CD4-positive, alpha-beta T cell treated with Interleukin-12 subunit alpha and Interleukin-12 subunit beta, for 1 hour (primary cell): ENCODE results near the gene NDUFS6.

Experiments used
- DNase-seq: peaks from one replicate; pipeline ENCODE4 v3.0.0-alpha.2; 2020

The NDUFS6 gene

DNA sequence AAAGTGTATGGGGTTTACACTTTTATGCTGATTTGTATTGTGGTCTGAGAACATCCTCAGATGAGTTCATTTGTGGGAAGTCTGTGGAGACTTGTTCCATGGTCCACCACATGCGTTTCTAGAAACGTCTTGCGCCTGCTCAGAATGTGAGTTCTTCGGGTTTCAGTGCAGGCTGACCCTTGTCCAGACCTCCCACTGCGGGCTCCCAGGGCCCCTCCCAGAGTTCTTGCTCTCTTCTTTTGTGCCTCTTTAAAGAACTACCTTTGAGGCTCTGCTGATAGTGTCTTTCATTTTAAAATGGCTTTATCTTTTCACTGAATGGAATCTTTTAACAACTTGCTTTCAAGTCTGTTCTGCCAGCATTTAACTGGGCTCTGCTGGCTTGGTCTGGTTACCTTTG, 17.6 kb downstream of the NDUFS6 start:
- DNase-seq: no peak

DNA sequence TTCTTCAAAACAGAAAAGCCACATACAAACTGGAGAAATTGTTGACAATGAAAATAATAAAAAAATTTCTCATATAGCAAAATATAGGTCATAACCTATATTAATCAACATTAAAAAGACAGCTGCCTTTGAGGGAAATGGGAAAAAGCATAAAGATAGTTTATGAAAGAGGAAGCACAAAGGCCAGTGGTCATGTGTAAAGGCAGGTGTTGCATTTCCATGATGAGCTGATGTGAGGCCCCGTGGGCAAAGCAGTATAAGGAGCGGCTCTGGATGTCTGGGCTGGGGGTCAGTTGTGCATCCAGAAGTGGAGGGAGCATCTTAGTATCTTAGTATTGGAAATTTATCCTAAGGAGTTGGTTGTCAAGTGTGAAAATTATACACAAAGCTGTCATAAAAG, 18.3 kb downstream of the NDUFS6 start:
- DNase-seq: no peak

DNA sequence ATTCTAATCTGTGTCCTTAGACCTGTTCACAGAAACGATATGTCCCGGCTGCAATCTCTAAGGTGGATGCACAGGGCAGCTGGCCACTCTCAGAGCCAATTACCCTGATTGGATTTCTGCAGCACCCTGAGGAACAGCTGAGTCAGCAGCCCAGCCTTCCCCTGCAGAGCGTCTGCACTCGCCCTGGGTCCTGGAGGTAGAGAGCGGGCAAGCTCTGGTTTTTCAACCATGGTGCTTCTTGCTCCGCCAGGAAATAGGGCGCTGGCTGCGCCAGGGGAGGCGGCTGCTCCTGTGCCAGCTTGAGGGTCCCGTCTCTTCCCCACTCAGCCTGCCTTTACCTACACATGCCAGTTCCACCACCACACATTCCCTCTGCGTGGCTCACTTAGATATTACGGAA, 19.2 kb downstream of the NDUFS6 start:
- no peak for DNase-seq

DNA sequence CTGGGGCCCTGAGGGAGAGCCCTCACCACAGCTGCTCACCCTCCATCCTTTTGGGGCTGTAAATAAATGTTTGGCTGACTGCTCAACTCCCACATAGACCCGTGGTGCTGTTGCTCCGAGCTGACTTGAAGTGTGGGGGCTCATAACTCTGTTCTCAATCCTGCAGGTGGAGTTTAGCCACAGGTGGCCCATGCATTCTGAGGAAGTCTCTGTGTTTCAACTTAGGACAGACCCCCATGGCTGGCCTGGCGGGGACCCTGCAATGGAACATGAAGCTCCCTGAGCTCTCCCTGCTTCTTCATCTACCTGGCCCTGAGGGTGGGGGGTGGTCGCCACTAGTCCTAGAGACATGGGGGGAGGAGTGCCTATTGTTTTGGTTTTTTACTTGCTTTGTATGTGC, 19.7 kb downstream of the NDUFS6 start:
- no peak for DNase-seq

DNA sequence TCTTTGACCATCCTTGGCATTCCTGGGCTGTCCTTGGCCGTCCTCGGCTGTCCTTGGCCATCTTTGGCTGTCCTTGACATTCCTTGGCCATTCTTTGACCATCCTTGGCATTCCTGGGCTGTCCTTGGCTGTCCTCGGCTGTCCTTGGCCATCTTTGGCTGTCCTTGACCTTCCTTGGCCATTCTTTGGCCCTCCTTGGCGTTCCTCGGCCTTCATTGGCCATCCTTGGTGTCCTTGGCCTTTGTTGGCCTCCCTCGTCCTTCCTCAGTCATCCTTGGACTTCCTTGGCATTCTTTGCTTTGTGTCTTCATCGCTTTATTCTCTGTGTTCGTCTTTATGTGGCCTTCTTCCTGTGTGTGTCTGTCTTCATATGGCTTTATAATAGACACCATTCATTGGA, 20.7 kb downstream of the NDUFS6 start:
- no peak for DNase-seq

DNA sequence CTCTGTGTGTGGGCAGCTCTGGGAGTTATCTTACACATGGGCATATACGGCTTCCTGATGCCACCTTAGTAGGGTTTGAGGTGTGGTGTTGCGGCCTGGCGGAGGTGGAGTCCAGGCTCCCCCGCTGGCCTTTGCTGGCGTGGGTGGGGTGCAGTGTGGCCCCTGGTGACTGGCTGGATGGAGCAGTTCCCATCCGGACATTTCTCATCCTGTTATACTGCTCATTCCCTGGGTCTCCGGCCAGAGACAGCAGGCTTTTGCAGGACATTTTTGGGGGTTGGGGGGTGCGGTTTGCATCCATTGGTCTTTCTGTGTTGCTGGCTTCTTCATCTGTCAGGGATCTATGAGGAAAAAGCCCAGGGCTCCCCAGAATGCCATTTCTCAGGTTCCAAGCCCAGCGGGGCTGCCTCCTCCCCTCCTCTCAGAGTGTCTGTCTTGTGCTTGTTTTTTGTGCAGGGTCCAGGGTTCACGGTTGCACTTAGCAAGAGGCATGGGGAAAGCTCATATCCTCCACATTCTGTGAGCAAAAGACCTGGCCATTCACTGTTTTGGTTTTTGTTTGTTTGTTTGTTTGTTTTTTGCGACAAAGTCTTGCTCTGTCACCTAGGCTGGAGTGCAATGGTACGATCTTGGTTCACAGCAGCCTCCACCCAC, 22.3 kb downstream of the NDUFS6 start:
- DNase-seq: no peak

DNA sequence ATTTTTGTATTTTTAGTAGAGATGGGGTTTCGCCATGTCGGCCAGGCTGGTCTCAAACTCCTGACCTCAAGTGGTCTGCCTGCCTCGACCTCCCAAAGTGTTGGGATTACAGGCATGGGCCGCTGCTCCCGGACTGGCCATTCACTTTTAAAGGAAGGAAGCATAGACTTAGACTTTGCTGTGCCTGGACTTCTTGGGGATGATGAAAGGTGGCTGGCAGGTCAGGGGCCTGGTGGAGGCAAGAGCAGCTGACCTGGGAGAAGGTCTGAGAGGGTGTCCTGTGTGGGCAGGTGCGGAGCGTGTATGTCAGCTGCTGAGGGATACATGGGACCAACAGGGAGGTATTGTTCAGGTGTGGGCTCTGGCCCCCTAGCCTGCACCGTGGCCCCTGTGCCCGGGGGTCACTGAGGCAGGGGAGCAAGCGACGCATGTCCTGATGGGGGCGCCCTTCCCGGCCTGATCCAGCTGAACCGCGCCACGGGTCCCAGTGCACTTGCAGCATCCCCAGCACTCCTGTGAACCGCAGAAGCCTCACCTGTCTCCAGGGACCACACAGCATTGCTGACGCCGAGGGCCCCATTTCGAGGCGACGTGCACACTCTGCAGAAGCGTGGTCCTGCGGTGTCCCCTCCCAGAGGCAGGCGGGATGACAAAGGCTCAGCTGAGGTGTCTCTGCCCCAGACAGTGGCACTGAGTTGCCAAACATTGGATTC, 23.1 kb downstream of the NDUFS6 start:
- DNase-seq: no peak

DNA sequence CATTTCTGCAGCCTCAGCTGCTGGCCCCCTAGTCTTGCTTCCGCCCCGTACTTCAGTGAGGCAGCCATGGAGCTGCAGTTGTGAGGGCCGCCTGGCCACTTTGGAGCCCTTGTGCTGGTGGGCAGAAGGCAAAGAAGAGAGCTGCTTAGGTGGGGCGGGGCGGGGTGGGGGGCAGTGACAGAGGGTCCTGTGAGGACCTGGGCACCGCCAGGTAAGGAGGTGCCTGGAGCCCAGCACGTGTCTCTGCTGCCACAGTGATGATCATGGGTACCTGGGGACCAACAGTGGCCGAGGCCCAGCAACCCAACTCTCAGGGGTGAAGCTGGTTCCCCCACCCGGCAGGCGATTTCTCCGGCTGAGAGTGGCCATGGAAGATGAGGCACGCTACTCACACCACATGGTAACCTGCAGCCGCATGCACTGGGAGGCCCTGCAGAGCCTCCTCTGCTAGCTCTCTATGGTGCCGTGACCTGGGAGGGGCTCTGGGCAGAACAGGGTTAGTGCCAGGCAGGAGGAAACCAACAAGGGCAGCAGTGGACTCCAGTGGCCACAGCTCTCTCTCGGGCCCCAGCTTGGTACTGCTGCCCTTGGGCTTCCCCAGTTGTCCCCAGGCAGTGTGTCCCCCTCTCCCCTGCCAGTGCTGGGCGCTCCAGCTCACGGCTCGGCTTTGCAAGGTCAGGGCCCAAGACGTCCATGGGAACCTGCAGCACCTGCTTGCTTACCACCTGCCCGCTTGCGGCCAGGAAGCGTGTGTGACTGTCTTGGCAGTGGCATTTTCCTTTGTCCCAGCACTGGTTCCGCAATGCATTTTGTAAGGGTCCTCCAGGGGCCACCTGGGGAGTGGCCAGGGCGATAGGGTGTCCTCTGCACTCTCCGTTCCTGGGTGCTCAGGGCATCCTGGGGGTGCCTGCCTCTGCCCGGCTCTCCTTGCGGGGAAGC, 24.0 kb downstream of the NDUFS6 start:
- no peak for DNase-seq

DNA sequence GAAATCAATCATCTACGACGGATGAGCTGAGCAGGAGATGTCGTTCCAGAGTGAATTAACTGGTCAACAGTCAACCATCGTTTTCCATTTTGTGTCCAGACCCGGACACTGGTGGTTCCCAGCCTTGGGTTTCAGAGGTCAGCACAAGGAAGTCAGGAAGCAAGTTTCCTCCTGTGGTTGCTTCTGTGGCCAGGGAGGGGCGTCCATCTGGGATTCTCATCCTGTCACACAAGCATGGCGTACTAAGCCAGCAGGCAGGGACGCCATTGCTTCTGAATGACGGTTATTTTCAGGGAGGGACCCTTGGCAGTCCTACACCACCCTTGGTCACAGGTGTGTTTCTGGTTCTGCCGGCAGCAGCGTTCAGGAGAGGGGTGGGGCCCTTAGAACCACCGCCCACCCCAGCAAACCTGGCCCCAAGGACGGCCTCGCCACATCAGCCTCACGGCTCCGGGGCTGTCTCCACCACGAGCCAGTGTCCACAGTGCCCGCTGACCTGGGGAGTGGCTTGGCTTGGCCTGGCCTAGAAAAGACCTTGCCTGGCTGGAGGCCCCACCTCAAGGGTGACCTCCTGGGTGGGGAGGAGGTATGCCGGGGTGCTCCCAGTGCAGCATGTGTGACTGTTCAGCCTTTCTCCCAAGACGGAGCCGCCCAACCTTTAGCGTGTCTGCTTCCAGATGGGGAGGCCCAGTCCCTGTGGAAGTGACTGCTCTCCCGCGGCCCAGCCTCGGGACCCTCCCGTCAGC, 25.2 kb downstream of the NDUFS6 start:
- no peak for DNase-seq

DNA sequence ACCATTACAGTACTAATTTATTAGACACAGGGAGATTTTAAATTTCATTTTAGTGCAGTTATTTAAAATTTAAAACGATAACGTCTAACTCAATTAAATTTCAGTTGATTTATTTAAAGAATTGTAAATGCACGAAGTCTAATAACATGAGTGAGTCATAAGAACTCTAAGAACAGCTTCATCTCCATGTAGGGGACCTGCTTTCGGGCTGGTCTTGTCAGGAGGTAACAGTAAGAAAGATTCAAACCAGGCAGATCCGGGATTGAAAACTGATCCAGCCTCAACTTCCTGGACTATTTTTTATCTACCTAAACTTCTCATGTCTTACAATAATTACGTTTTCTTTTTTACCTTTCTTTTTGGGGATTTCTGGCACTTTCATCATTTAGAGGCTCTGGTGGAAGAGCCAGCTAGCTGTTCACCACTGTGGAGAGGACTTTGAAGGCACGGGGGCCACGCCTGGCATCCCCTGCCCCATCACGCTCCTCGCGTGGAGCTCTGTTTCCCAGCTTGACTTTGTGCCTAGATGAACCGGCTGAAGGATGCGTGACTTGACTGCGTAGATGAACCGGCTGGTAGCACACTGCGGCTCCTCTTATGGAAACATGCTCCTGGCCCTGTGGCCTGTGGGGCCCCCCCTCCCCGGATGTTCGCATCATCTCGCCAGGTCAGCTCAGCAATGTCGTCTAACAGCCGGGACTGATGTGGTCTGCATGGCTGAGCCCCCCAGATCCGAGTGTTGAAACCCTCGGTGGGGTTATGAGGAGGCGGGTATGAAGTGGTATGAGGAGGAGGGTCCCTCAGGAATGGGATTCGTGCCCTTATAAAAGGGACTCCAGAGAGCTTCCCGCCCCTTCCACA, 26.0 kb downstream of the NDUFS6 start:
- DNase-seq: no peak

DNA sequence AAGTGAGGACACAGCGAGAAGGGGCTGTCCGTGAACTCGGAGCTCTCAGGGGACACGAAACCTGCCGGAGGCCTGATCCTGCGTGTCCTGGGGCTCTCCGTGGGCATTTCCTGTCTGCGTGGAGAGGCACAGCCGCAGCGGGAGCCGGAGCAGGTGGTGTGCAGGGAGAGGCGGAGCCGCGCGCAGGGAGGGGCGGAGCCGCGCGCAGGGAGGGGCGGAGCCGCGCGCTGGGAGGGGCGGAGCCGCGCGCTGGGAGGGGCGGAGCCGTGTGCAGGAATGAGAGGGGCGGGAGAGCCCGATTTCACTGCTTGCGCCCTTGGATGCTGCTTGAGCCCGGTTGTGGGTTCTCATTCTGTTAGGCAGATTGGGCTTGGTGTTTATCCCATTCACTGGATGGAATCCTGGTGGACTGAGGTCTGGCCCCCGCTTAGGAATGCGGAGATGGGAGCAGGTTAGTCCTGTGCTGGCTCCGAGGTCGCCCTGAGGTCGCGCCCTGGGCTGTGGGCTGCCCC, 26.7 kb downstream of the NDUFS6 start:
- peak; percentile 23 for DNase-seq

DNA sequence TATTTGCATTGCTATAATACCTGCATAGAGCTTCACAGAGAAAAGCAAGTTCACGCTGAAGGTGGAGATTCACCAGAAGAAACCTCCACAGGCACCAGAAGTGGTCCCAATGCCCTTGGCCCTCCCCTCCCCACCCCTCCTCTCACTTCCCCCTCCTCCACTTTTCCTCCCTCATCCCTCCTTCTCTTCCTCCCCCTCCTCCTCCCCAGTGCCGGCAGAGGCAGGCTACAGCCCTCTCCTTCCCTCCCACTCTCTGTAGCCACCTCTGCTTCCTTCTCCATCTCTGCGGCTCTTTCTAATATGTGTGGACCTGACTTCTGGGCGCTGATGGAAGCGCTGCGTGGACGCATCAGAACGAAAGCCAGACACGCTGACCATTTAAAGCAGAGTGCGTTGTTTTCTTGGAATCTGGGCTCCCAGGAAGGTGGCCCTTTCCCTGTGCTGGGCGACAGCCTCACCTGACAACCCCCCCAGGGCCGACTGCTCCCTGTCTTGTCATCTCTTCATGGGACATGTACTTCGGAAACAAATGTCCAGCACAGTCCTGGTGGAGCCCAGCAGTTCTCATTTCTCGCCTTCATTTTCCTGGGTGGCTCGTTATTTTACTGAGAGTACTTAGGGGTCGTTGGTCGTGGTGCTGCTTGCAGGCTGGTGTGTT, 29.5 kb downstream of the NDUFS6 start:
- no peak for DNase-seq

DNA sequence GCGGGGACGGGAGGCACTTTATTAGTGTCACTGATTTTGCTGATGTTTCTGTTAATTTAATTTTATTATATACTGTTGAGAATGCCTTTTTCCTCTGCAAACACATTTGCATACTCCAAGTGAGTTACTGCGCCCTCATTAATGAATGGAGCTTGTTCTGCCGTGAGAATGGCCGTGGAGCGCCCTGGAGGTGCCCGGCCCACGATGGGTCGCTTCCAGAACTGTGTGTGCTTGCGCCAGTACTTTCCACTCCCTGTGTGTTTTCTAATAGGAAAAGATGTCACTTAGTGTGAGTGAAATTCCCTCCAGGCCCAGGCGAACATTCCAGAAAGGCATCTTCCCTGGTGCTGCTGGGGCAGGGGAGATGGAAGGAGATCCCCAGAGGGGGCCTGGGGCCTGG, 30.1 kb downstream of the NDUFS6 start:
- no peak for DNase-seq

DNA sequence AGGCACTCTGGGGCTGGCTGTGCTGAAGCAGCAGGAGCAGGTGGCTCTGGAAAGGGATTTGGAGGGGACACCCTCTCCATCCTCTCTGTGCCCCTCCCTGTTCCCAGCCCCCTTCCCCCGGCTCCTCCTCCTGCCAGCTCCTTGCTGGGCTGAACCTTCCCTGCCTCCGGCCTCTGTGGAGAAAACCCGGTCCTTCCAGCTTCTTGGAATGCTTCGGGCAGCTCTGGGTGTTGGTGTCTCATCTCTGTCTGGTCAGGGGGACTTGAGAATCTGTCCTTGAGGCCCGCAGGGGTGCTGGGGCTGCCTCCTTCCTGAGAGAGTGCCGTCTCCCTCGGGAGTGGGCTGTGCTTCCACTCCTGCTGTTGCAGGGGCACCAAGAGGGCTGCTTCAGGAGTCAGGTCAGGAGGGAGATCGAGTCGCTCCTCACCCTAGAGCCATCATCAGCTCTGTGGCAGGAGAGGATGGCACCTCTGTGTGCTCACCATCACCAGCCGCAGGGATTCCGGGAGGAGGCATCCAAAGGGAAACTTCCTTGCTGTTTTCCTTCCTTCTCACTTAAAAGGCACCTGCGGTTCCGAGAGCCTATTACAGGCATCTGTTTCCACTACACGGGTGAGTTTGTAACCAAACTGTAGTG, 30.6 kb downstream of the NDUFS6 start:
- no peak for DNase-seq

DNA sequence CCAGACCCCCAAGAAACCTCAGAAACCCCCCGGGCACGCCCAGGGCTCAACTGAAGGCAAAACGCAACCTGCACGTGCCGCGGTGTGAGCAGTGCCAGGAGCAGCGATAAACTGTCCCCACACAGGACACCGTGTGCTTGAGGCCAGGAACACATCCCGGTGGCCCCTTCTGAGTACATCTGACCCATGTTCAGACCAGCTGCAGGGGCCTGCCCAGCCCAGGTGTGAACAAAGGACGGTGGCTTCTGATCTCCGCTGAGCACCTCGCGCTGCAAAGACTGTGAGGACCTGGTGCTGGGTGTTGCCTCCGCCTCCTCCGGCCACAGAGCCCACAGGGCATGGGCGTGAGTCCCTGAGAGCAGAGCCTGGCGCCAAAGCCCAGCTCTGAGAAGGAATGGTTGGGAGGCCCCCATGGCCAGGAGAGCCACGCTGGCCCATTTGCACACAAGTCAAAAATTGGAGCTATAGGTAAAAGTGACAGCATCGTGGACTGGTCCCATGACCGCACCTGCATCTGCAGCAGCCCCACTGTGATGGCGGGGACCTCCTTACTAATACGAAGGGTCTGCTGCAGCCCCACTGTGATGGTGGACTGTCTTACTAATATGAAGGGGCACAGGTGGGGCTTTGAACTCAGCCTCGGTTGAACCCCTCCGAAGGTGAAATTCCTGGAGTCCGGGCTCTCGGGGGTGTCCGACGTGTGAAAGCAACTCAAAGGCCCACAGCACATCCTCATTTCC, 31.5 kb downstream of the NDUFS6 start:
- no peak for DNase-seq

DNA sequence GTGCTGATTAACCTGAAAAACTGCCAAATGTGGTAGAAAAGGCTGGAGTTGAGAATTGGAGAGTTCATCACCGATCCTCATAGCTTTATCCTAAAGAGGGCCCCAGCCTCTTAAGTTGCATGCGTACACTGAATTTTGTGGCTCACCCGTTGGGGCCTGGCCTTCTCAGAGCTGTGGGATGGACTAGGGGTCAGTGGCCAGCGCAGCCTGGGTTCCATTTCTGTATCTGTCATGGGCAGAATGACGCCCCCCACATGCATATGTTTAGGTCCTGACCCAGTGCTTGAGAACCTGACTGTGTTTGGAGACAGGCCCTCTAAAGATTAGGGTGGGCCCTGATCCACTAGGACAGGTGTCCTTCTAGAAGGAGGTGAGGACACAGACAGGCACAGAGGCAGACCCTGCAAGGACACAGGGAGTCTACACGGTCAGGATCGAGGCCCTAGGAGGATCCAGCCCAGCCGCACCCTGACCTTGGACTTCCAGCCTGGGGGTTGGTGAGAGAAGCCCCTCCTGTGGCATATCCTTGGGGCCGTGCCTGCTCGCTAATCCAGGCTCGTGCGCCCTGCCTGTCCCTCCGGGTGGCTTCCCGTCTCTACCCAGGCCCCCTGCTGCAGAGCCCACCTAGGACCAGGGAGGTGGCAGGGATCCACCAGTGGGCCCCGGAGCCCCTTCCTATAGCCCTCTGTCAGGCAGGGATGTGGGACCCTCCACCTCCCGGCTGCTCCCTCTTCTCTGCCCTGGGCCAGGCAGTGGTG, 32.2 kb downstream of the NDUFS6 start:
- no peak for DNase-seq

DNA sequence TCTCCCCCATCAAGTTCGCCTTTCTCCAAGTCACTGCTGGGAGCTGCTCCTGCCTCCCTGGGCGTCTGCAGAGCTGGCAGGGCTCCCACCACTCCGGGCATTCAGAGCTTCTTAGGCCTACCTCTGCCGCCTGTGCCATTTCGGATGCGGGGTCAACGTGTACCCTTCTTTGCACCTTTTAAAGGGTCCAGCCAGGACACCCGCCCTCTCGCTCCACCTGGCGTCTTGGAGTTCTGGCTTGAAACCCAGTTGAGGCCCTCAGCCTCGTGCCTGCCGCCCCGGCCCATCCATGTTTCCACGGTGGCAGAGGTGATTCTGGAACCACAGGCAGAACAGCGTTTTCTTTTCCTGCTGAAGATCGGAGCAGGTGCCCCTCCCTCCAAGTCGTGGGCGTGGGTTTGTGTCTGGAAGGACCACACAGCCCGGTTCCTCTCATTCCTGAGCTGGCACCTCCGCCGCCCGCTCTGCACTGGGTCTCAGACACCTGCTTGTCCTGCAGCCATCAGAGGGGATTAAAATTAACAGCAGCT, 32.9 kb downstream of the NDUFS6 start:
- DNase-seq: no peak

DNA sequence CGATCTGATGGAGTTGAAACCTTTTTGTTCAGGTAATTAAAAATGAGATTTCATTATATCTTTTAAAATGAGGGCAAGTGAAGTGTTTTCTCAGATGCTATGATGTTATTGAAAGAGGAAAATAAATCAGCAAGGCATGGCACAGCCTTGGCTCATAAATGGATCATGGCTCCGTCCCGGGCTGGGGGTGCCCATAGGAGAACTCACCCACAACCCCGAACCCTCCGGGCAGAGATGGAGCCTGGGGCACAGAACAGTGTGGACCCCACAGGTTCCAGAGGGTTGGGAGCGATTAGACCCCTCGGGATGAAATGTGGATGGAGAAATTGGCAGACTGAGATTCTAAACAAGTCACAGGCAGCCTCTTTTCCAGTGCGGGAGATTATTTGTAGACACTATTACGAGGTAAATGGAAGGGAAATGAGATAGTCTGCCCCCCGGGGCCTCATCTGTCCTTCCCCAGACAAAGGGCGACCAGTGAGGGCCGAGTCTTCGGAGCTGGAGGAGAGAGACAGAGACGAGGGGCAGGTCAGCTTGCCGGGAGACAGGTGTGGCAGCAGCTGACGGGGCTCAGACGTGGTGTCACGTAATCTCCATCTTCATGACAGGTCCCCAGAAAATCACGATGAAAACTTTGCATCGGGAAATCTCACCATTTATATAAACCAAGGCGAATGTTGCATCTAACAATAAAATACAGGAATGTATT, 33.7 kb downstream of the NDUFS6 start:
- no peak for DNase-seq
